K562 (cell line): ENCODE data around the gene MAML1. TPM values are rescaled to one million over a fixed set of nuclear protein-coding genes. Genes with fewer than 3 reads are reported as not detected.

ENCODE experiments used
- ARID3A ChIP-seq: IDR thresholded peaks from 2 replicates; pipeline ENCODE4 v1.6.1; 2012; ENCODE audit warnings: low read depth, low read length, improper control_type of control experiment, borderline replicate concordance
- BACH1 ChIP-seq: fragments of 200-800 bp; sonication (Bioruptor generic); IDR thresholded peaks from 2 replicates; pipeline ENCODE4 v1.6.1; 2016; ENCODE audit warnings: missing genetic modification characterization, missing compliant biosample characterization
- BRF1 ChIP-seq: IDR thresholded peaks from 3 replicates; pipeline ENCODE4 v1.6.1; 2011; ENCODE audit warnings: borderline replicate concordance, mild to moderate bottlenecking; ENCODE audit not compliant: insufficient read length; ENCODE audit errors: extremely low read depth
- CBFA2T3 ChIP-seq: fragments of 450-650 bp; IDR thresholded peaks from 2 replicates; pipeline ENCODE4 v1.6.1; 2017
- EHMT2 ChIP-seq: fragments of 450-650 bp; IDR thresholded peaks from 2 replicates; pipeline ENCODE4 v1.6.1; 2018; ENCODE audit warnings: antibody characterized with exemption
- FOXO4 ChIP-seq: fragments of 450-650 bp; formaldehyde crosslinking; IDR thresholded peaks from 2 replicates; pipeline ENCODE4 v1.4.0; 2020; ENCODE audit warnings: mild to moderate bottlenecking, moderate library complexity
- HDAC1 ChIP-seq, 2 experiments: fragments of 450-650 bp; IDR thresholded peaks; 2 replicates each; pipeline ENCODE4 v1.6.1; 2016 to 2017; ENCODE audit warnings: inconsistent platforms in 1 of 2, mild to moderate bottlenecking in 1 of 2, moderate library complexity in 1 of 2
- L3MBTL2 ChIP-seq: fragments of 450-650 bp; IDR thresholded peaks from 2 replicates; pipeline ENCODE4 v1.6.1; 2016; ENCODE audit warnings: mild to moderate bottlenecking, moderate library complexity
- POLR2AphosphoS5 ChIP-seq: IDR thresholded peaks from 2 replicates; pipeline ENCODE4 v1.6.1; 2011; ENCODE audit warnings: mild to moderate bottlenecking, low read depth, low read length, moderate library complexity; ENCODE audit not compliant: control insufficient read depth, insufficient read depth
- SIN3A ChIP-seq, 2 experiments: fragments of 150-350 bp in 1 of 2; IDR thresholded peaks; 2 replicates each; pipeline ENCODE4 v1.6.1; 2011 to 2016; ENCODE audit warnings: borderline replicate concordance in 2 of 2, low read depth in 2 of 2, low read length in 2 of 2, mild to moderate bottlenecking in 2 of 2, moderate library complexity in 2 of 2; ENCODE audit not compliant: control insufficient read depth in 1 of 2
- SP2 ChIP-seq: IDR thresholded peaks from 2 replicates; pipeline ENCODE4 v1.6.1; 2011; ENCODE audit warnings: mild to moderate bottlenecking, low read depth, low read length, moderate library complexity; ENCODE audit not compliant: poor library complexity, severe bottlenecking; ENCODE audit errors: extremely low read depth
- SPI1 ChIP-seq: IDR thresholded peaks from 2 replicates; pipeline ENCODE4 v1.6.1; 2011; ENCODE audit warnings: low read depth, low read length, control low read depth, borderline replicate concordance
- STAT6 ChIP-seq: sonication (generic); formaldehyde crosslinking; IDR thresholded peaks from 2 replicates; pipeline ENCODE4 v1.8.1; 2023; ENCODE audit warnings: mild to moderate bottlenecking, missing genetic modification reagents
- THAP12 ChIP-seq: fragments of 250-450 bp; sonication (Bioruptor Pico); IDR thresholded peaks from 2 replicates; pipeline ENCODE4 v1.9.0; 2021; ENCODE audit warnings: mild to moderate bottlenecking, inconsistent platforms
- TSC22D4 ChIP-seq: fragments of 450-650 bp; IDR thresholded peaks from 2 replicates; pipeline ENCODE4 v1.6.1; 2016; ENCODE audit warnings: missing genetic modification characterization, missing biosample characterization, control low read depth
- ZNF146 ChIP-seq: IDR thresholded peaks from one replicate; pipeline ENCODE4 v1.6.1; 2018; ENCODE audit warnings: missing compliant biosample characterization; ENCODE audit not compliant: unreplicated experiment
- ZNF274 ChIP-seq: IDR thresholded peaks from 2 replicates; pipeline ENCODE4 v1.6.1; 2011; ENCODE audit warnings: low read depth, mild to moderate bottlenecking, low read length, moderate library complexity, borderline replicate concordance
- ZNF644 ChIP-seq: fragments of 200-800 bp; sonication (Bioruptor generic); IDR thresholded peaks from 2 replicates; pipeline ENCODE4 v1.6.1; 2016; ENCODE audit warnings: low read depth, missing genetic modification characterization, missing compliant biosample characterization
- polyA plus RNA-seq, 8 experiments: library from polyadenylated mRNA; depleted of rRNA in 4 of 8; stranded (reverse) in 5 of 8; unstranded in 3 of 8; fragments of >200 nt; fragmentation: Nextera tagmentation in 2 of 8; fragmentation: Illumina TruSeq in 1 of 8; extraction: Ambion mirVana in 2 of 8; extraction: Trizol in 1 of 8; gene quantifications; 2 replicates each; pipeline versions ENCODE4 v1.2.1 to v1.2.3, GENCODE V29; 2011 to 2014; ENCODE audit warnings: inconsistent platforms in 1 of 8, missing spikeins in 1 of 8
- total RNA-seq, 7 experiments: library from RNA; depleted of rRNA in 6 of 7; stranded (reverse); fragments of >200 nt in 6 of 7; fragmentation: Illumina TruSeq in 2 of 7; extraction: Trizol in 2 of 7; gene quantifications; 2 replicates each; pipeline versions ENCODE4 v1.2.1 to v1.2.3, GENCODE V29; 2011 to 2021; ENCODE audit warnings: low replicate concordance in 1 of 7

The MAML1 gene
- total and polyA plus RNA-seq, 9 of the 15 experiments (the other 6 are each of a cell fraction or from before 2014, with no cell fraction given) = 0.32 to 18.4 (median 7.0) TPM

GRCh38 chr5:179820483-179821297, 88.1 kb downstream of the MAML1 start, which contains the start of gene SQSTM1 (continued):
- TF ChIP-seq STAT6 (CRISPR knock-in tag) (no peak), L3MBTL2 (peak; percentile 28; the same call in 1 of the 2 replicates), FOXO4 (CRISPR knock-in tag) (no peak), THAP12 (peak; percentile 73), POLR2AphosphoS5 (peak; percentile 97), HDAC1 (IDR thresholded peaks at IDR 0.05) (peak in 1 of 2 experiments; percentile 44; a peak in 1 of 4 replicates), EHMT2 (no peak), ZNF644 (tag) (no peak; the same call in 1 of the 2 replicates), BRF1 (no peak), ZNF274 (no peak), ZNF146 (peak; percentile 2), TSC22D4 (tag) (no peak), SP2 (no peak), CBFA2T3 (no peak), SPI1 (no peak), SIN3A (IDR thresholded peaks at IDR 0.05; ENCODE audit: borderline replicate concordance in 2 of 2, control insufficient read depth in 1 of 2, low read depth in 2 of 2, low read length in 2 of 2) (peak in 1 of 2 experiments; percentile 37; a peak in 2 of 4 replicates), ARID3A (no peak), BACH1 (tag) (peak; percentile 94)
